ENCODE results near the gene NAB1.
"Not testable (repeated sequence)": the region's sequence is repeated elsewhere in the genome, so short reads cannot be mapped to it uniquely, and the experiment has no call there.

NAB1 gene

GRCh38 chr2:190705280-190705679 lies 56.4 kb downstream of the NAB1 start:
- TF ChIP-seq CTCF (conservative IDR thresholded peaks at IDR 0.05; ENCODE audit: low read depth, low read length): no peak
- no peak for DNase-seq (ENCODE audit: low read depth)
- no peak overlapping the region for H3K4me3 ChIP-seq (ENCODE audit: low read length)

GRCh38 chr2:190707726-190708125 lies 58.8 kb downstream of the NAB1 start:
- no peak for DNase-seq (ENCODE audit: low read depth)
- TF ChIP-seq CTCF (conservative IDR thresholded peaks at IDR 0.05; ENCODE audit: low read depth, low read length): no peak
- no peak overlapping the region for H3K4me3 ChIP-seq (ENCODE audit: low read length)

GRCh38 chr2:190708650-190709049 lies 59.8 kb downstream of the NAB1 start:
- not testable (repeated sequence) for DNase-seq (ENCODE audit: low read depth); H3K4me3 ChIP-seq (ENCODE audit: low read length)

- TF ChIP-seq CTCF (conservative IDR thresholded peaks at IDR 0.05; ENCODE audit: low read depth, low read length): no peak
- no peak overlapping the region for H3K4me3 ChIP-seq (ENCODE audit: low read length)
- no peak for DNase-seq (ENCODE audit: low read depth)
These were observed 62.2 kb downstream of the NAB1 start for GRCh38 chr2:190711069-190711468.

- H3K4me3 ChIP-seq (ENCODE audit: low read length): no peak overlapping the region
- no peak for TF ChIP-seq CTCF (conservative IDR thresholded peaks at IDR 0.05; ENCODE audit: low read depth, low read length)
- DNase-seq (ENCODE audit: low read depth): peak; percentile 39
These were observed 64.6 kb downstream of the NAB1 start for GRCh38 chr2:190713471-190713870.

- no peak overlapping the region for H3K4me3 ChIP-seq (ENCODE audit: low read length)
- no peak for TF ChIP-seq CTCF (conservative IDR thresholded peaks at IDR 0.05; ENCODE audit: low read depth, low read length)
- DNase-seq (ENCODE audit: low read depth): no peak
These were observed 66.1 kb downstream of the NAB1 start for GRCh38 chr2:190714958-190715357.

GRCh38 chr2:190716176-190716807 lies 67.4 kb downstream of the NAB1 start:
- DNase-seq (ENCODE audit: low read depth): no peak
- no peak for TF ChIP-seq CTCF (conservative IDR thresholded peaks at IDR 0.05; ENCODE audit: low read depth, low read length)

More at GRCh38 chr2:190716176-190716807, 67.4 kb downstream of the NAB1 start:
- H3K4me3 ChIP-seq (ENCODE audit: low read length): no peak overlapping the region
